Stromal cell of bone marrow (primary cell): ENCODE measurements around the gene CEP131.
"Not testable (repeated sequence)": the region's sequence is repeated elsewhere in the genome, so short reads cannot be mapped to it uniquely, and the experiment has no call there.

ENCODE experiments used
- DNase-seq: peaks from one replicate; pipeline ENCODE4 v3.0.0-alpha.2; 2012; ENCODE audit warnings: low read depth

Gene CEP131

DNA sequence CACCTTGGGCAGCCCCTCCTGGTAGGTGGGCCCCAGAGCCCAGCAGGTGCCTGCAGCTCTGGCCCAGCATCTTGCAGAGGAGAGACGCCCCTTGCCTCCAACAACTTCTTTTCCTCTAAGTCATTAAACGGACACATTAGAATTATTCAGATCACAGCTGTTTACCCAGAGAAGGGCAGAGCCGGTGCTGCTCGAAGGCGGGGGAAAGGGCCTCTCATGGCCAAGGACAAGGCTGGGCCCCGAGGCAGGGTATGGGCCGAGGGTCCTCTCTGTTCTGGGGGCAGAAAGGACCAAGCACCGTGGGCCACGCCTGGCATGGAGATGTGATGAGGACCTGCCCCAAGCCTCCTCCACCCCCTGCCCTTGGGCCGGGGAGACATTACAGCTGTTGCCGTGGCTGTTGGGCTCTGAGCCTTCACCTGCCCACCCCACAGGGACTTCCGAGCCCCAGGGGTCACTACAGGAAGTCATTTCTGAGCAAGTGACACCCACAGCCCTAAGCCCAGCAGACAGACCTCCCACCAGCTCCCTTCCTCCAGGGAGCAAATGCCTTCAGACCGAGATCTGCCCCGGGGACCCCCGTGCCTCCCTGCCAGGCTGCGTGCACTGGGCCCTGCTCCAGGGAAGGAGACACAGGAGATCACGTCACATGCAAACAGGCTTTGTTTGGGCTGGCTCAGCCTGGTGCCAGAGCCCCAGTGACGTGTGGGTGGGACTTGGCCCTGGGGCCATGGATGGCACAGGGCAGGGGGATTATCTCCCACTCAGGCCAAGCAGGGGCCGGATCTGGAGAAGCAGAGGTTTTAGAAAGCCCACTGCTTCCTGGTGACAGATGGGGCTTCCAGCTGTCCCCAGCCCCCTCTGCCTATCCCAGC, 58.2 kb downstream of the CEP131 start:
- no peak for DNase-seq

DNA sequence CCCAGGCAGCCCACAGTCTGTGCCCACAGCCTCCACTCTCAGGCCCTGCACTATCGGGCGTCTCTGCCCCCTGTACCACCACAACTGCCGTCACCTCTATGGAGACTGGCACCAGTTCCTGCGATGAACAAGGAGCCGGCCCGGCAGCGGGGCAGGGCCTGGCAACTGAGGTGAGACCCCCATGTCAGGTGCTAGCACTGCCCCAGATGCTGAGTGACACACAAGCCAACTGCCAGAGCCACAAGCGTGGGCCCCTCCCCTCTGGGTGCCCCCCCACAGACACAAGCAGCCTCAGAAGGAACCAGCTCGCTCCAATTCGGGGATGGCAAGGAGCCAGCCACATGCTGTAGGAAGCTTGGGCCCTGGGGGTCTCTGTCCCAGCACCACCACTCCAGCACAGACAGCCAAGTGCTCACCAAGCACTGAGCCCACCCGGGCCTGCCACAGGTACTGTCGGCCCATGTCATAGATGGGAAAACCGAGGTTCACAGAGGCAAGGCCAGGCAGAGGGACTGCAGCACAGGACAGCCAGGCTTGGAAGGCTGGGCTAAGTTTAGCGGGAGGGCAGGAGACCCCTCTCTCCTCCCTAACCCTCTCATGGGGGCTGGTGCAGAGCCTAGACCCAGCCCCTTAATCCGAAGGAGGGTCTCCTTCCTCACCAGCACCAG, 58.9 kb downstream of the CEP131 start:
- DNase-seq: no peak

DNA sequence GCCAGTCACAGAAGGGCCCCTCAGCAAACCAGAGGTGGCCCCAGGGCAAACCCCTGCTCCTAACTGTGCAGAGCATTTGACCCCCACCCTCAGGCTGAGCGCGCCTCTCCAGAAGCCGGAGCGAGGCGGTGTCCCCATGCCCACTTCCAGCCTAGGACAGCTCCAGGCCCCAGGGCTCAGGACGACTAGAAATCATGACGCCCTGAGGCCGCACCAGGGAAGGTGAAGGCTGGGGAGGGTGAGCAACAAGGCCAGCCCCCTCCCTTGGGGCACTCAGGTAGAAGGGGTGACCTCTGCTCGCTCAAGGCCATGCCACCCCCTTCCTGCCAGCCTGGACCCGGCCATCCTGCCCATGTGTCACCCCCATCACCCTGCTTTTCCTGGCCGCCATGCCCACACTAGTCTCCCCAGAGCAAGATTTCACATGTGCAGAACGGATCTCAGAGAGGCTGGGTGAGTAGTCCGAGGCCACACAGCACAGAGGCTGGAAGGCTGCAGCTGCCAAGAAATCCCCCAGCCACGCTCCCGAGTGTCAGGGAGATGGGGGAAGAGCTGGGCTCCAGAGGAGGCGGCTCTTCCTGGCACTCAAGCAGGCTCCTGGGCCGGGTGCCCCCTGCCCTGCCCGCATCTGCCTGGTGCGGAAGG, 59.6 kb downstream of the CEP131 start:
- DNase-seq: no peak

DNA sequence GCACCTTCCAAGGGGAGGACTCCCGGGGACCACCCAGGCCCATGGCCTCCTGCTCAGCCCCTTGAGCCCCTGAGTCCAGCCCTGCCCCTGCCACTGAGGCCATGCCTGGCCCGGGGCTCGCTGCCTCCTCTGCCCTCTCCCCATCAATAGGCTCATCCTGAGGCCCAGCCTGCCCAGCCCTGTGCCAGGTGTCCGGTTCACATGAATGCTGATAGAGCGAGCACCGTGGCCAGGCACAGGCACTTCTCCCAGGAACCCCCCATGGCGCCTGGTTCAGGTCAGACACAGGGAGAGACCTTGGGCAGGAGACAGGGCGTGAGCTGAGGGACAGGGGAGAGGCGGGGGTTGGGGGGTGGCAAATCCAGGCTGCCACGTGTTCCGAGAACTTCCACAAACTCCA, 60.3 kb downstream of the CEP131 start:
- no peak for DNase-seq

DNA sequence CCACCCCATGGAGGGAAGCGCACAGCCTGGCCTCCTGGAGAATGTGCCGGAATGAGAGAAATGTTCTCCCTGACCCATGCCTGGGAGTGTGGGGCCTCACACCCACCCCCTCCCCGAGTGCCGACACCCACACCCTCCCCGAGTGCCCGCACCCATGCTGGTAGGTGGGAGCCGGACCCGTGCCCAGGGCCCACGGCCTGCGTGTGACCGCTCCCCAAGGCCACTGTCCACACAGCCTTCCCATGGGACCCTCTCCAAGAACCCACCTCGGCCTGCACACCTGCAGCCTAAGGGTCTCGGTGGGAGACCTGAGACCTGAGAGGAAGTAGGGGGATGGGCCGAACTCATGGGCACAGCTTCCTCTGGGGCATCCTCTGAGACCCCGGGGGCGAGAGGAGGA, 60.8 kb downstream of the CEP131 start:
- no peak for DNase-seq

DNA sequence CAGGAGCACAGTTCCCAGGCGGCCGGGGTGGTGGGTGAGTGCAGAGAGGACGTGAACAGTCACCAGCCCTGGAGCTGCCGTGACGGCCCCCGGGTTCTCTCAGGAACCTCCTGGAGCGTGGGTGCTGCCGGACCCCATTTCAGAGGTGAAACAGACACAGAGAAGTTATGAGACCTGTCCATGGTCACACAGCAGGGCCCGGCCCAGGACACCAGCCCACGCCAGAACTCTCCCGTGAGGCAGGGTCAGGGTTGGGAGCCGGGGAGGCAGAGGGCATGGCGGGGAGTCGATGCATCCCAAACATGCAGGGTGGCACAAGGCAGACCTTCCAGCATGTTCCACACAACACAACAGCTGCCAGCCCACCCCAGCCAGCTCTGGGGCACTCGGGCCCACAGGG, 61.2 kb downstream of the CEP131 start:
- DNase-seq: no peak

DNA sequence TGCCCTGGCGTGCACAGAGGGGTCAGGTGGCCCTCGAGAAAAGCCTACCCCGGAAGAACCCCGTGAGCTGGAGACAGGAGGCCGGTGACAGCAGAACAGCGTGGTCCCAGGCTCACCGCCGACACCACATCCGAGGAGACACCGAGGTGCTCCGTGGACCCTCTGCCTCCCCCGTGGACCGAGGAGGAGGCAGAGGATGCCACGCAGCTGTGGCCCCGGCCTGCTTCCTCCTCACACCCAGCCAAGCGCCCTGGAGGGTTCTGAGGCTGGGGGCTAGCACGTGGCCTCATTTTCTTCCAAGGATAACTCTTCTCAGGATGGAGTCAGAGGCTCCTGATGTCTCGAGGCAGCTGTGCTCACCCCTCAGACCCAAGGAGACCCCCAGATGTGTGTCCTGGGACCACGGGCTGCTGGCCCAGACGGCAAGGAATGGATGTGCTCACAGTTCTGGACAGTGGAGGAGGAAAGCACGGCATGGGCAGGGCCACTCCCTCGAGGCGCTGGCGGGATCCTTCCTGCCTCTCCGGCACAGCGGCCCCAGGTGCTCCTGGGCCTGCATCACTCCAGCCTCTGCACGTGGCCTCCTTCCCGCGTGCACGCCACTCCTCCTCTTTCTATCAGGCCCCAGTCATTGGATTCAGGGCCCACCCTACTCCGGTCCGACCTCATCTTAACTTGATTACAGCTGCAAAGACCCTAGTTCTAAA, 61.9 kb downstream of the CEP131 start:
- DNase-seq: no peak

DNA sequence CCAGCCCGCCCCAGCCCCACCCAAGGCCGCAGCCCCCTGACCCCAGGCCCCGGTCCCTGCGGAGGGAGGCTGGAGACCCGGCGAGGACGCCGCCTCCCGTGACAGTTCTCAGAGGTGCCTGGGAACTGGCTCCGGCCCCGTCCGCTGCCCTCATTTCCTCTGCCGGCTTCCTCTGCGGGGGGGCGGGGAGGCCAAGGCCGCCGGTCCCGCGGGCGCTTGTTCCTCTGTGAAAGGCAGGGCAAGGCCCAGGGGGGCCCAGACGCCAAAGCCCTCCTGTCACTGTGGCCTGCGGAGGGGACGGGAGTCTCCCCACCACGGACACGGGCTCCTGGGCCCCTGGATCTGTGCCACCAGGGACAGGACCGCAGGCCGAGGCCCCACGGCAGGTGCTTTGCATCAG, 62.5 kb downstream of the CEP131 start:
- no peak for DNase-seq

DNA sequence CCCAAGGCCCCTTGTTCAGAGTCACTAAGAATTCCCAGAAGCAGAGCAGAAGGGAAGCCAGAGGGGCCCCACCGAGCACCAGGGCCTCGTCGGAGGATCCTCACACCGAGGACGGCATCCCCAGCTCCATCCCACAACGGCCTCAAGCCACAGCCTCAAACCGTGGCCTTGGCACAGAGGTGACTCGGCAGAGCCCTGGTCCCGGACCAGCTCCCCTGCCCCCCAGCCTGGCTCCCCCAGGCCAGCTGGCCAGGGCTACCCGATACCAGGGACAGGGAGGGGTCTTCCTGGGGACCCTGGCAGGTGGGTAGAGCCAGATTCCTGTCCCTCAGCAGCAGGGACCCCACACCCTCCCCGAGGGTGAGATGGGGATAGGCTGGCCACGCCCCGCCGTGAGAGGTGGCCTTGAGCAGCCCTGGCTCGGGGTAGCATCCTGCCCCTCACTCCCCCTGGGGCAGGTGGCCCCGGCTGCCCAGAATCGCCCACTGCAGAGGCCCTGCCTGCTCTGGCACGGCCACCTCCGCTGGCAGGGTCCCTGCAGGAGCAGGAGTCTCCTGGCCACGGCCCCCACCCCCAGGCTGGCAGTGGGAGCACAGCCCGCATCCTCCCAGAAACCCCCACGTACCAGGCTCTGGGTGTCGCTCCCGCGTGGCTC, 63.0 kb downstream of the CEP131 start:
- DNase-seq: no peak

DNA sequence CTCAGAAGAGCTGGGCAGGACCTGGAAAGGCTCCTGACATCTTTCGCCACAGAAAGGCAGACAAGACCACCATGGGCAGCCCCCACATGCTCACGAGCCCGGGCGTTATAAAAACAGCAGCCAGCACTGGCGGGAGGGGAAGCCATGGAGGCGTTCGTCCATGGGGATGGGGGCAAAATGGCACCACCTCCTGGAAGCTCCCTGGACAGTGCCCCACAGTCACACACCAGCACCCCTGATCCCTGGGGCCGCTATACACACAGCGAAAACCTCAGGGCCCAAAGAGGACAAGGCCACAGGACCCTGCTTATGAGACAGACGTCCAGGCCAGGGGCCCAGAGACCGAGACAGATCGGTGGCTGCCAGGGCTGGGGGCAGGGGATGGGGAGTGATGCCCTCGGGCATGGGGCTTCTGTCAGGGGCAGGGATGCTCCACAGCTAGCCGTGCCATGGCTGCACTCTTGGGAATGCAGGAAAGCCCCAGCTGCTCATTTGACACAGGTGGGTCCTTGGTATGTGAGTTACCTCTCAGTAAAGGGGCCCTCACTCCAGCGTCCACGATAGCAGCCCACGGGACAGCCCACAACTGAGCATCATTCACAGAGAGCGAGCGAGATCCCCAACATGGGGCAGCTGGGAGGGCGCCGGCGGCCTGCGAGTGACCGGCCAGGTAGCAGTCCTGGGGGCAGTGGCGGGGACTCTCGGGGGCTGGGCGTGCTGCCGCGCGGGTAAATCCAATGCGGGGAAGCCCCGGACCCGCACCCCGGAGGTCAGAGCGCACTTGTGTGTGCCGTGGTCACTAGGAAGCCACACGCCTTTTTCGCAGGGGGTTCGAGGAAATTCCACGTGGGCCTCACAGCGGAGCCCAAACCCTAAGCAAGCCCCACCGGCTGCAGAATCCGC, 63.8 kb downstream of the CEP131 start:
- no peak for DNase-seq

DNA sequence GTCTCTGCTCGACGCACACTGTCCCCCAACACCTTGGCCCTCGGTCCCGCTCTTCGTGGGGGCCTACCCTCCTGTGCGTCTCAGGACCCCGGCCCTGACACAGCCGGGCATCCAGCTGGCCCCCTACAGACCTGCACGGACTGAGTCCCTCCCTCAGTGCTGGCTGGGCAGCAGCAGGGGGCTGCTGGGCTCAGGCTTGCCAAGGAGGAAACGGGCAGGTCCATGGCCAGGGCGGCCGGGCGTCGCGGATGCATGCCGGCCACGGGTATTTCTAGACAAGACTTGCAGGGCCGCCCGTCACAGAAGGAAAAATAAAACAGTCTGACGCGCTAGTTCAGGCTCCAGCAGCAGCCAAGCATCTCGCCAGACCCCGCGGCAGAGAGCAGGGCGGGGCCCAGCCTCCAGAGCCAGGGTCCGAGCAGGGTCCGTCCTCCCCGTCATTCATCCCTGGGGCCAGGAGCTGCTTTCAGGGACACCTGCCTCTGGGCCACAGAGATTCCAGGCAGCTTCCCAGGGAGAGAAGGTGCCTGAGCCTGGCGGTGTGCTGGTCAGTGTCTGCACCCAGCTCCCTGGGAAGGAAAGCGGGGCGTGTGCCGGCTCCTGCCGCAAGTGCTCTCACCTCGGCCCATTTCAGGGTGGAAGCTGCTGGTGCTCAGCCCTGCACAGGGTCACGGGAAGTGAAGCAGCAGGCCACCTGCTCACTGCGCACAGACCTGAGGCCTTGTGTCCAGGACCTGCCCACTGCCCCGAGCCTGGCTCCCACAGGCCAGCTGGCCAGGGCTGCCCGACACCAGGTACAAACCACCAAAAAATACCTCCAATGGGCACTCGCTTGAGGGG, 64.7 kb downstream of the CEP131 start:
- DNase-seq: no peak

DNA sequence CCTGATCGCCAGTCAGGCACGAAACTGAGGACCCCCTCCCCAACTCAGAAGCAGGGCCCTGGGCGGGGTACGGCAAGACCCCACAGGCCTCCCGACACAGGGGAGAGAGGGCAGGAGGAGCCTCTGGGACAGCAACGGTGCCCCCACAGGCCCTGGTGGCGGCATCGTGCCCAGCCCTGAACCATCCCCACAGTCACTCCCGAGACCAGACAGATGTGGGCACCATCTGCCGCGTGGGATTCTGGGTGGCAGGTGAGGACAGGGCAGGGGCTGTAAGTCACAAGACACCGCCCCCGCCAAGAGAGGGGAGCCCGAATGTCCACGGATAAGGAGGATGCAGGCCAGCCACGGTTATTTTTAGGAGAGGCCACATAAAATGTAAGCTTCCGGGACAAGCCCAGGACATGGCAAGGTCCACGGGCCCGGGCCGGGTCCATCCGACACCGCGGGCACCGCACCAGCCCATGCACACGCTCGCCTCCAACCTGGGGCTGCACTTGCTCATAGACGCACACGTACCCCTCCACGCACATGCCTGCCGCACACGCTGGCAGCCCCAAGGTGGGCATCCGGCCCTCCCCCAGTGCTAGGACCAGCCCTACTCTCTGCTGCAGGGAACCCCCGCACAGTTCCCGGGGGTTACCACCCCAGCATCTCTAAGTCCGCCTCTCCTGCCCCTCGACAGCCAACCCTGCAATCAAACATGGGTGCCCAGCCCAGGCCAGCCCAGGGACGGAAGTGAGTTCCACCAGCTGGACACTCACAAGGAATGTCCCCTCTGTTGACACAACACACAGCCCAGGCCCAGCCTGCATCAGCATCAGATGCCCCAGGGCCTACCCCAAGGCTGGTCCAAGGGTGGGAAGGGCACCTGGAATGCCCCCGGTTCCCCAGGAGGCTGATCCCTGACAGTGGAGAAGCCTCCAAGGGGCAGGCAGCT, 65.6 kb downstream of the CEP131 start:
- DNase-seq: no peak

DNA sequence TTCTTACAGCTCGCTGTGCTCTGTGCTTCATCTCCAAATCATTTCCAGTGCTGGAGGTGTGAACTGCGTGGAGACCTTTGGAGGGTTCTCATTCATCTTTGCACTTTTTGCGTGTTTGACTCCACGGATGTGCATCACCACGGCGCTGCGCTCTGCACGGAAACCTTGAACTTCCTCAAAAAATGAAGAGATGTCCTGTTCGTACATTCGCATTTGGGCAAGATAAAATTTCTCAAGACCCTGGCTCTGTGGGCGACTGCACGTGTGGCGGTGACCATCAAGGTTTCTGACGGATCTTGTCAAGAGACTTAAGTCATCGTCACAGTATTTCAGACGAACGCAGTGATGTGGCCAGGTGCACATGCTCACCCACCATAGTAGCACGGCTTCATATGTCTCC, 67.8 kb downstream of the CEP131 start:
- no peak for DNase-seq

DNA sequence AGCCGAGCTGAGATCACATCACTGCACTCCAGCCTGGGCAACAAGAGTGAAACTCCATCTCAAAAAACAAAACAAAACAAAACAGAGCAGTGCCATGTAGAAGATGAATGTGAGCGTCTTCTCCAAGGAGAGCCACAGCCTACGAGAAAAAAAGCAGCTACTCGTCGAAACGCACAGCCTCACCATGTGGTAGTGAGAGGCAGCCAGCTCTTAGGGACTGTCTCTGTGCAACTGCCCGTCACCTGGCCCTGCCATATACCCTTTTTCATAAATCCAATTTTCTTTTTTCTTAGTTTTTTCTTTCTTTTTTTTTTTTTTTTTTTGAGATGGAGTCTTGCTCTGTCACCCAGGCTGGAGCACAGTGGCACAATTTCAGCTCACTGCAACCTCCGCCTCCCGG, 68.7 kb downstream of the CEP131 start:
- not testable (repeated sequence) for DNase-seq

DNA sequence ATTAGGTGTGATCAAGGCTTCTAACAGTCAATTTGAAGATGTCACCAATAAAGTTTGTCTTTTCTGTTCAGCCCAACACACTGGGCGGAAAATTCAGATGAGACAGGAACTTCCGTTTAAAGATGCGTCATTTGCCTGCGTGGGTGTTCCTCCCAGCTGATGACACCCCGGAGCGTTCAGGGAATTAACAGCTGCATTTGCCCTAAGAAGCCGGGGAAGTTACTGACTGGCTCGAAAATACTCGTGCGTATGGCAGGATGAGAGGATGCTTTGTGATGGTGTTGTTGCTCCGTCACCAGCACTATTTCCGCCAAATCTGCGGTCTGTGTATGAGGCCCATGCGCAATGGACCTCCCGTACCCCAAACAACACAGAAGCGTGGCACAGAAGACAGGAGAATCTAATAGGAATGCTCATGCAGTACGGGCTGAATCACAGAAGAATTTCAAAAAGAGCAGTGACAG, 69.4 kb downstream of the CEP131 start:
- peak; percentile 36 for DNase-seq

DNA sequence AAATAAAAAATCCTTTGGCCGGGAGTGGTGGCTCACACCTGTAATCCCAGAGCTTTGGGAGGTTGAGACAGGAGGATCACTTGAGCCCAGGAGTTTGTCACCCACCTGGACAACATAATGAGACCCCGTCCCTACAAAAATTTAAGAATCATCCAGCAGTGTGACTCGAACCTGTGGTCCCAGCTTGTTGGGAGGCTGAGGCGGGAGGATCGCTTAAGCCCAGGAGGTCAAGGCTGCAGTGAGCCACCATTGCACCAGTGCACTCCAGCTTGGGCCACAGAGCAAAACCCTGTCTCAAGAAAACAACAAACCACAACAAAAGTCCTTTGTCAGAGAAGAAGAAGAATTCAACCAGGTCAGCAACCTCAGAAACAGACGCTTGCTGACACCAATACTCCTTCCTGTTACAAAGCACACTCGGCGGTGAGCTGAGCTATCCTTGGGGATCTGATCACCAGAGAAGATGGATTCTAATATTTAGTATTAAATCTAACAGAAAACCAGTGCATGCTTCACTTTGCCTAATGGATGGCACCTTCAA, 70.4 kb downstream of the CEP131 start:
- no peak for DNase-seq

DNA sequence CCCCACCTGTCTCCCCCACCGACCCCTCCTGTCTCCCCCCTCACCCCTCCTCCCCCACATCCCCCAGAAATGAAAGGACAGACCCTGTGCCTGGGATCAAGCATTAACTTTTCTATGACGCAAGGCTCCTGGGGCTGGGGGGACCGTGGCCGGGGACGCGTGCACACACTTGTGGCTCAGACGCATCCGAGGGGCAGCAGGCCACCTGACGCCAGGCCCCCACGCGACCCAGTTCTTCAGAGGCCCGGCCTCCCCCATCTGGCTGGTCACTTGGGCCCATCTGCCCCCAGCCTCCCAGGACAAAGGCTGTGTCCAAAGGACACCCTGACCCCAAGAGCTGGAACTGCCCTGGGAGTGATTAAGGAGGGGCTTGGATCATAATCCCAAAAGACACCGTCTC, 71.5 kb downstream of the CEP131 start:
- no peak for DNase-seq

DNA sequence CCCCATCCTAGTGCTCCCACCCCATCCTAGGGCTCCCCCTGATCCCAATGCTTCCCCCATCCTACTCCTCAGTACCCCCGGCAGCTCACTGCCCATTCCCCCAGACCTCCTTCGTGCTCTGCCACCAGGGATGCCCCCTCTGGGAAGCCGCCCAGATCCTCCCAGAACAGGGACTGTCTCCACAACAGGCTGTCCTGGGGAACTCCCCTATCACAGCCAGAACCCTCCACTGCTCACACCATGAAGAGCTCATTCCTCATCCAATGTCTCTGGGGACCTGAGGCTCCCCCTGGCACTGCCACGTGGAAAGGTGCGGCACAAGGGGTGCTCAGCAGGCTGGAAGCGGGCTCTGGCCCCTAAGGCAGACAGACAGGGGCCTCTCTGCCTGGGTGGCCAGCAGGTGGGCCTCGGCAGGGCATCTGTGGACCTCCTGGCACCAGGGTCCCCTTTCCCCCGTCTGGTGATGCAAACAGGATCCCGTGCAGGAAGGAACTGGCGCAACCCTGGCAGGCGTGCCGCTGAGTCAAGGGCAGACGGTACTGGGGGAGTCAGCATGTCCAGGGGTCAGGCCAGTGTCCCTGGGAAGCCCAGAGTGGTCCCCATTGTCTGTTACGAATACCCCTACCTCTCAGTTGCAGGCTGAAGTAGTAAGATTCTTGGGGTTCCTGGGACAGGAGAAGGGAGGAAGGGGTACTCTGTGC, 72.2 kb downstream of the CEP131 start:
- no peak for DNase-seq
